Hippocampal formation (tissue), 2 donors: ENCODE results near the gene FBXO17.
"Not testable (repeated sequence)": the region's sequence is repeated elsewhere in the genome, so short reads cannot be mapped to it uniquely, and the experiment has no call there.

Source experiments
- DNase-seq, 2 donors: peaks; one replicate each; lab custom pipeline; 2025; lab: John Stamatoyannopoulos, UW

Gene FBXO17

GRCh38 chr19:38975214-38975860 is at the start of gene FBXO17:
FBXO17 (minus strand) TSS chr19:38975742; CDS start chr19:38950319, 25,423 bp downstream.
- peak; percentile 19 to 25 for DNase-seq

- no peak for DNase-seq
Observed at GRCh38 chr19:39024875-39025641, 49.5 kb upstream of the FBXO17 start.

- DNase-seq: no peak
Observed at GRCh38 chr19:39021063-39021462, 45.5 kb upstream of the FBXO17 start.

- DNase-seq: no peak
Observed at GRCh38 chr19:39017646-39018045, 42.1 kb upstream of the FBXO17 start.

GRCh38 chr19:39017026-39017425 is 41.5 kb upstream of the FBXO17 start:
- DNase-seq: no peak

- DNase-seq: no peak
Observed at GRCh38 chr19:39014037-39014436, 38.5 kb upstream of the FBXO17 start.

- no peak for DNase-seq
Observed at GRCh38 chr19:39009001-39009400, 33.5 kb upstream of the FBXO17 start.

GRCh38 chr19:39008137-39008536 is 32.6 kb upstream of the FBXO17 start:
- no peak for DNase-seq

- no peak for DNase-seq
Observed at GRCh38 chr19:39007096-39007495, 31.6 kb upstream of the FBXO17 start.

- DNase-seq: no peak
Observed at GRCh38 chr19:39004403-39004802, 28.9 kb upstream of the FBXO17 start.

GRCh38 chr19:39003796-39004195 is 28.3 kb upstream of the FBXO17 start:
- no peak for DNase-seq

GRCh38 chr19:39003188-39003587 is 27.6 kb upstream of the FBXO17 start:
- no peak for DNase-seq

- DNase-seq: no peak
Observed at GRCh38 chr19:39001041-39001440, 25.5 kb upstream of the FBXO17 start.

GRCh38 chr19:38997576-38997975 is 22.0 kb upstream of the FBXO17 start:
- not testable (repeated sequence) for DNase-seq

- DNase-seq: no peak
Observed at GRCh38 chr19:38993271-38993670, 17.7 kb upstream of the FBXO17 start.

- no peak for DNase-seq
Observed at GRCh38 chr19:38990949-38991697, 15.6 kb upstream of the FBXO17 start.

GRCh38 chr19:38989614-38990013 is 14.1 kb upstream of the FBXO17 start:
- DNase-seq: not testable (repeated sequence)

GRCh38 chr19:38989066-38989605 is 13.6 kb upstream of the FBXO17 start:
- no peak for DNase-seq

GRCh38 chr19:38988627-38989026 is 13.1 kb upstream of the FBXO17 start:
- not testable (repeated sequence) for DNase-seq

GRCh38 chr19:38987745-38988144 is 12.2 kb upstream of the FBXO17 start:
- not testable (repeated sequence) for DNase-seq

GRCh38 chr19:38985262-38985661 is 9.7 kb upstream of the FBXO17 start:
- DNase-seq: no peak

- no peak for DNase-seq
Observed at GRCh38 chr19:38980583-38981374, 5.2 kb upstream of the FBXO17 start.
